Endothelial cell (in vitro differentiated cells): ENCODE data around the gene PSENEN. TPM values are rescaled to one million over a fixed set of nuclear protein-coding genes. Genes with fewer than 3 reads are reported as not detected.
"Not testable (repeated sequence)": the region's sequence is repeated elsewhere in the genome, so short reads cannot be mapped to it uniquely, and the experiment has no call there.

Source experiments
- DNase-seq: peaks from one replicate; pipeline ENCODE4 v3.0.0; 2021; ENCODE audit warnings: low spot score
- H3K27ac Mint-ChIP-seq: one replicate; pipeline ENCODE4 v1.8.0; 2021; ENCODE audit warnings: mixed read lengths, inconsistent platforms; ENCODE audit not compliant: unreplicated experiment
- H3K27me3 Mint-ChIP-seq: one replicate; pipeline ENCODE4 v1.8.0; 2021; ENCODE audit warnings: mild to moderate bottlenecking, moderate library complexity, mixed read lengths, inconsistent platforms; ENCODE audit not compliant: unreplicated experiment
- H3K36me3 Mint-ChIP-seq: one replicate; pipeline ENCODE4 v1.8.0; 2021; ENCODE audit warnings: mild to moderate bottlenecking, low read depth, mixed read lengths, inconsistent platforms; ENCODE audit not compliant: unreplicated experiment
- H3K4me1 Mint-ChIP-seq: one replicate; pipeline ENCODE4 v1.8.0; 2021; ENCODE audit warnings: mild to moderate bottlenecking, mixed read lengths, inconsistent platforms; ENCODE audit not compliant: unreplicated experiment
- H3K4me3 Mint-ChIP-seq: one replicate; pipeline ENCODE4 v1.8.0; 2021; ENCODE audit warnings: mild to moderate bottlenecking, mixed read lengths, inconsistent platforms; ENCODE audit not compliant: unreplicated experiment
- H3K9me3 Mint-ChIP-seq: one replicate; pipeline ENCODE4 v1.8.0; 2021; ENCODE audit warnings: mixed read lengths, inconsistent platforms; ENCODE audit not compliant: unreplicated experiment
- CTCF ChIP-seq: fragments of 200-600 bp; sonication (generic); IDR thresholded peaks from one replicate; pipeline ENCODE4 v1.5.0; 2021; ENCODE audit warnings: antibody characterized with exemption; ENCODE audit not compliant: unreplicated experiment
- total RNA-seq: library from RNA; stranded (reverse); fragmentation: NEBNext Ultra II Directional; extraction: Animal tissue kit (Norgen Biotek cat#: 25700); gene quantifications from one replicate; pipeline ENCODE4 v1.2.1, GENCODE V29; 2021; ENCODE audit not compliant: unreplicated experiment

Gene PSENEN
- total RNA-seq, 1 donor from 2014 or later, result 99.0 TPM

- Mint-ChIP-seq H3K27ac (no peak overlapping the region), H3K4me3 (no peak overlapping the region), H3K9me3 (no peaks in the 10 kb centered on the region), H3K4me1 (no peaks in the 10 kb centered on the region), H3K36me3 (peaks cover 5% of the 10 kb centered on the region), H3K27me3 (peaks cover 5% of the 10 kb centered on the region)
- no peak for TF ChIP-seq CTCF
- no peak for DNase-seq
Measured at GRCh38 chr19:35764432-35765315, 19.2 kb downstream of the PSENEN start.

GRCh38 chr19:35766571-35767104, 21.2 kb downstream of the PSENEN start:
- Mint-ChIP-seq H3K4me3 (peak overlapping the region; percentile 31), H3K9me3 (no peaks in the 10 kb centered on the region), H3K27ac (no peak overlapping the region), H3K27me3 (peaks cover 7% of the 10 kb centered on the region), H3K36me3 (peaks cover 5% of the 10 kb centered on the region), H3K4me1 (no peaks in the 10 kb centered on the region)
- TF ChIP-seq CTCF, result no peak
- no peak for DNase-seq

DNA sequence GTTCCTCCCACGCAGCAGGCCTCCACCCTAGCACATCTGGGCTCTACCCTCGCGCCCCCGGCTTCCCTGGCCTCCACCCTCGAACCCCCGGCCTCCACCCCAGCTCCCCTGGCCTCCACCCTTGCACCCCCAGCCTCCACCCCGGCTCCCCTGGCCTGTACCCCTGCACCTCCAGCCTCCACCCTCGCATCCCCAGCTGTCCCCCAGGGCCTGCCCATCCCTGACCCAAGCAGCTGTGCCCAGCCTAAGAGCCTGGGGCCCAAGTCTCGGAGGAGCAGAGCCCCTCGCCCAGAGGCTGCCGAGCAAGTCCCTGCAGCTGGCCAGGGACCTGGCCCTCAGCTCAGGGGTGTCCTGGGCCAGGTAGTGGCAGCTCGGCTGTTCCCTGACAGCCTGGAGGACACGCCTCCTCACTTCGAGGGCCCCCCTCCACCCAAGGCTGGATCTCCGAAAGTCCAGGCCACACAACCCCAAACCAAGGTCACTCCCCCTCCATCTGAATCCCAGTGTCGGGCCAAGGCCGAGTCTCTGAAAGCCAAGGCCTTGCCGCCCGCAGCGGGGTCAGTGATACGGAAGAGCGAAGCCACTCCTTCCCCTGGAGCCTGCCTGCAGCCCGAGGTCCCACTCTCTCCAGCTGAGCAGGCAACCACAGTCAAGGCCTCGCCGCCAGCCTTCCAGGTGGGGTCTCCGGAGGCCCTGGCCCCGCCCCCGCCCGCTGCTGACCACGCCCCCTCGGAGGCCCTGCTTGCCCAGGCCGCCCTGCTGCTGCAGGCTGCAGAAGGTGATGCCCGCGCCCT, 22.0 kb downstream of the PSENEN start:
- H3K27ac Mint-ChIP-seq, result no peak overlapping the region
- H3K9me3 Mint-ChIP-seq, result no peaks in the 10 kb centered on the region
- TF ChIP-seq CTCF, result no peak
- H3K36me3 Mint-ChIP-seq, result peaks cover 5% of the 10 kb centered on the region
- H3K27me3 Mint-ChIP-seq, result peaks cover 5% of the 10 kb centered on the region
- DNase-seq, result peak; percentile 46
- H3K4me1 Mint-ChIP-seq, result no peaks in the 10 kb centered on the region
- no peak overlapping the region for H3K4me3 Mint-ChIP-seq

GRCh38 chr19:35768082-35768421, 22.6 kb downstream of the PSENEN start:
- H3K27me3 Mint-ChIP-seq, result peaks cover 5% of the 10 kb centered on the region
- H3K27ac Mint-ChIP-seq, result no peak overlapping the region
- H3K4me3 Mint-ChIP-seq, result no peak overlapping the region
- H3K36me3 Mint-ChIP-seq, result peaks cover 5% of the 10 kb centered on the region
- H3K9me3 Mint-ChIP-seq, result no peaks in the 10 kb centered on the region
- TF ChIP-seq CTCF, result no peak
- H3K4me1 Mint-ChIP-seq, result no peaks in the 10 kb centered on the region
- DNase-seq, result no peak

GRCh38 chr19:35772362-35772761, 26.9 kb downstream of the PSENEN start:
- H3K4me1 Mint-ChIP-seq, result peaks cover 13% of the 10 kb centered on the region
- H3K27ac Mint-ChIP-seq, H3K9me3 Mint-ChIP-seq, DNase-seq, H3K4me3 Mint-ChIP-seq: not testable (repeated sequence)
- peaks cover 15% of the 10 kb centered on the region for H3K27me3 Mint-ChIP-seq
- peaks cover 10% of the 10 kb centered on the region for H3K36me3 Mint-ChIP-seq
